Peyer's patch (tissue), 4 donors: ENCODE measurements around the gene C6orf52. TPM values are rescaled to one million over a fixed set of nuclear protein-coding genes. Genes with fewer than 3 reads are reported as not detected.

Experiments
- DNase-seq, 3 donors: peaks; one replicate each; pipeline ENCODE4 v3.0.0-alpha.2; 2017 to 2019
- H3K27ac ChIP-seq, 4 donors: fragments of 200-600 bp; sonication (generic); one replicate each; pipeline ENCODE4 v1.5.1; 2016 to 2019
- H3K27me3 ChIP-seq, 2 donors: fragments of 200-600 bp; sonication (generic); one replicate each; pipeline ENCODE4 v1.5.1; 2019
- H3K36me3 ChIP-seq, 3 donors: fragments of 200-600 bp; sonication (generic); one replicate each; pipeline ENCODE4 v1.5.1; 2016 to 2019
- H3K4me1 ChIP-seq, 4 donors: fragments of 200-600 bp; sonication (generic); one replicate each; pipeline ENCODE4 v1.5.1; 2016 to 2019
- H3K4me3 ChIP-seq, 4 donors: fragments of 200-600 bp; sonication (generic); 1 replicate in 3 of 4; 2 replicates in 1 of 4; pipeline ENCODE4 v1.5.1; 2016 to 2019; ENCODE audit warnings: mild to moderate bottlenecking in 1 of 4
- H3K9me3 ChIP-seq, 4 donors: fragments of 200-600 bp; sonication (generic); one replicate each; pipeline ENCODE4 v1.5.1; 2016 to 2019; ENCODE audit warnings: mild to moderate bottlenecking in 1 of 4
- POLR2A ChIP-seq, 2 donors: fragments of 450-650 bp; IDR thresholded peaks; one replicate each; pipeline ENCODE4 v1.5.1; 2017; ENCODE audit warnings: antibody characterized with exemption in 2 of 2, mild to moderate bottlenecking in 2 of 2, moderate library complexity in 2 of 2
- total RNA-seq, 4 donors: library from RNA; depleted of rRNA; stranded (reverse); fragments of >200 nt; gene quantifications; one replicate each; pipeline ENCODE4 v1.1.0, GENCODE V29; 2016
- TF ChIP-seq, protein P1 (sequence below), 6 experiments: fragments of 450-650 bp in 4 of 6; fragments of 200-600 bp in 2 of 6; sonication (generic) in 1 of 6; IDR thresholded peaks; one replicate each; pipeline ENCODE4 v1.5.1; 2017 to 2019; ENCODE audit warnings: antibody characterized with exemption in 6 of 6, mild to moderate bottlenecking in 3 of 6, moderate library complexity in 1 of 6

The C6orf52 gene
- total RNA-seq, 4 donors from 2014 or later = not detected

DNA sequence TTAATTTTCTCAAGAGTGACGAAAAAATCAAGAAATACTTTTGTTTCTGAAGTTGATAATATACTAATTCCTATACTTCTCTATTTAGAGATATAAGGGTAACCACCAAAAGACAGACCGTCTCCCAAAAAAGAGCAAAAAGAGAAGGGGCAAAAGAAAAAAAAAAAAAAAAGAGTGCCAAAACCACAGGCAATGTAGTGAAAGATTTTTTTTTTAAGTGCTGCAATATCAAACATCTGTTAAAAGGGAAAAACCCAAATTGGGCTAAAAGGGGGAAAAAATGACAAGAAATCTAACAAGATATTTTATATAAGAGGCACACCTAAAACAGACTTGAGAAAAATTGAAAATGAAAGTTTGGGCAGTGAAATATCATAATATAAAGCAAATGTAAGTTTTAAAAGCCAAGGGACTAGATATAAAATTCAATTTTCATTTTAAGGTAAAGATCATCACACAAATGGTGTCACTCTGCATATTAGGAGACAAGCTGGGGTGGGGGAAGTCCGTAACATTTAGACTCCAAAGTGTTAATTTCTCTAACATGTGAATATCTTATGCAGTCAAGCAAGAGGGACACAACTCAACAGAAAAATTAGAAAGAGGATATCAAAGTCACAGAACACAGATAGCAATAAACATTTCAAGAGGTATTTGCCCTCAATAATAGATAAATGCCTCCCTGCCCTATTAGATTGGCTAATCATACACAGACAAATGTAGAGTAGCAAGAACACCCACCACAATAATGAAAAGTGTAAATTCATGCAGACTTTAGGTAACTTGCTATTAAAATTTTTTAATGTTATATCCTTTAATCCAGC lies 9.1 kb downstream of the C6orf52 start:
- TF ChIP-seq, protein P1, sequence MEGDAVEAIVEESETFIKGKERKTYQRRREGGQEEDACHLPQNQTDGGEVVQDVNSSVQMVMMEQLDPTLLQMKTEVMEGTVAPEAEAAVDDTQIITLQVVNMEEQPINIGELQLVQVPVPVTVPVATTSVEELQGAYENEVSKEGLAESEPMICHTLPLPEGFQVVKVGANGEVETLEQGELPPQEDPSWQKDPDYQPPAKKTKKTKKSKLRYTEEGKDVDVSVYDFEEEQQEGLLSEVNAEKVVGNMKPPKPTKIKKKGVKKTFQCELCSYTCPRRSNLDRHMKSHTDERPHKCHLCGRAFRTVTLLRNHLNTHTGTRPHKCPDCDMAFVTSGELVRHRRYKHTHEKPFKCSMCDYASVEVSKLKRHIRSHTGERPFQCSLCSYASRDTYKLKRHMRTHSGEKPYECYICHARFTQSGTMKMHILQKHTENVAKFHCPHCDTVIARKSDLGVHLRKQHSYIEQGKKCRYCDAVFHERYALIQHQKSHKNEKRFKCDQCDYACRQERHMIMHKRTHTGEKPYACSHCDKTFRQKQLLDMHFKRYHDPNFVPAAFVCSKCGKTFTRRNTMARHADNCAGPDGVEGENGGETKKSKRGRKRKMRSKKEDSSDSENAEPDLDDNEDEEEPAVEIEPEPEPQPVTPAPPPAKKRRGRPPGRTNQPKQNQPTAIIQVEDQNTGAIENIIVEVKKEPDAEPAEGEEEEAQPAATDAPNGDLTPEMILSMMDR (IDR thresholded peaks at IDR 0.05) = no peak
- no peak for TF ChIP-seq POLR2A (IDR thresholded peaks at IDR 0.05)
- no peak overlapping the region for H3K4me3 ChIP-seq
- H3K4me1 ChIP-seq = no peaks in the 10 kb centered on the region
- H3K9me3 ChIP-seq = no peaks in the 10 kb centered on the region
- no peaks in the 10 kb centered on the region for H3K36me3 ChIP-seq
- no peaks in the 10 kb centered on the region for H3K27me3 ChIP-seq
- DNase-seq = no peak
- H3K27ac ChIP-seq = no peak overlapping the region

- no peak for DNase-seq
- TF ChIP-seq, protein P1 (IDR thresholded peaks at IDR 0.05) = no peak
- H3K4me1 ChIP-seq = no peaks in the 10 kb centered on the region
Measured at GRCh38 chr6:10684618-10685017, 9.8 kb downstream of the C6orf52 start.

GRCh38 chr6:10682355-10682988 lies 11.9 kb downstream of the C6orf52 start:
- Histone ChIP-seq H3K36me3 (no peaks in the 10 kb centered on the region), H3K9me3 (no peaks in the 10 kb centered on the region), H3K4me3 (no peak overlapping the region), H3K4me1 (no peaks in the 10 kb centered on the region), H3K27me3 (no peaks in the 10 kb centered on the region), H3K27ac (no peak overlapping the region)
- no peak for DNase-seq
- no peak for TF ChIP-seq POLR2A (IDR thresholded peaks at IDR 0.05)
- TF ChIP-seq, protein P1 (IDR thresholded peaks at IDR 0.05) = no peak

More at GRCh38 chr6:10684618-10685017, 9.8 kb downstream of the C6orf52 start:
- Histone ChIP-seq H3K9me3 (no peaks in the 10 kb centered on the region), H3K4me3 (no peak overlapping the region), H3K27ac (no peak overlapping the region), H3K27me3 (no peaks in the 10 kb centered on the region), H3K36me3 (no peaks in the 10 kb centered on the region)

DNA sequence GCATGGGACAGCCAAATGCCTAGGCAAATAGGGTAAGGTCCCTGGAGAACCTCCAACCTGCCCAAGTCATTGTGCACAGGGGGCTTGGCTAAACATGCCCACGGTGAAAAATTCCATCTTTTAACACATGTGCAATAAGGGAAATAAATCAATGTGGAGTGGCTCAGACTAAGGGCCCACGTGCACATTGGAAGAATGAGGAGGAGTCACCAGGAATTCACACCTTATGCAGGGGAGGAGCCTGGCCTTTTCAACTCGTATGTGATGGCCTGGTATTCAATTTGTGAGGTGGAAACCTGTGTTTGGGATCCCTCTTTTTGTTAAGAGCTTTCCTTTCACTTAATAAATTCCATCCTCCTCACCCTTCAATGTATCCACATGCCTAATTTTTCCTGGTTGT lies 12.6 kb downstream of the C6orf52 start:
- no peaks in the 10 kb centered on the region for H3K27me3 ChIP-seq
- no peaks in the 10 kb centered on the region for H3K9me3 ChIP-seq
- no peaks in the 10 kb centered on the region for H3K4me1 ChIP-seq
- H3K27ac ChIP-seq = no peak overlapping the region
- H3K36me3 ChIP-seq = no peaks in the 10 kb centered on the region
- no peak for DNase-seq
- H3K4me3 ChIP-seq = no peak overlapping the region
- TF ChIP-seq, protein P1 (IDR thresholded peaks at IDR 0.05) = no peak
- TF ChIP-seq POLR2A (IDR thresholded peaks at IDR 0.05) = no peak

GRCh38 chr6:10678456-10678855 lies 16.0 kb downstream of the C6orf52 start:
- no peaks in the 10 kb centered on the region for H3K27me3 ChIP-seq
- no peak for DNase-seq
- no peak overlapping the region for H3K4me3 ChIP-seq
- no peak for TF ChIP-seq POLR2A (IDR thresholded peaks at IDR 0.05)
- TF ChIP-seq, protein P1 (IDR thresholded peaks at IDR 0.05) = no peak
- H3K9me3 ChIP-seq = no peaks in the 10 kb centered on the region
- H3K27ac ChIP-seq = no peak overlapping the region
- no peaks in the 10 kb centered on the region for H3K36me3 ChIP-seq
- no peaks in the 10 kb centered on the region for H3K4me1 ChIP-seq
